A375 (cell line): ENCODE data around the gene KLRC3. TPM values are rescaled to one million over a fixed set of nuclear protein-coding genes. Genes with fewer than 3 reads are reported as not detected.

Source experiments
- total RNA-seq: library from RNA; depleted of rRNA; stranded (reverse); fragments of >200 nt; shearing (Covaris generic); gene quantifications from 2 replicates; pipeline ENCODE4 v1.2.3, GENCODE V29; 2014; rRNA removed

KLRC3 gene
- total RNA-seq = 0.60 TPM in 1 of 2 replicates, not detected in the other

DNA sequence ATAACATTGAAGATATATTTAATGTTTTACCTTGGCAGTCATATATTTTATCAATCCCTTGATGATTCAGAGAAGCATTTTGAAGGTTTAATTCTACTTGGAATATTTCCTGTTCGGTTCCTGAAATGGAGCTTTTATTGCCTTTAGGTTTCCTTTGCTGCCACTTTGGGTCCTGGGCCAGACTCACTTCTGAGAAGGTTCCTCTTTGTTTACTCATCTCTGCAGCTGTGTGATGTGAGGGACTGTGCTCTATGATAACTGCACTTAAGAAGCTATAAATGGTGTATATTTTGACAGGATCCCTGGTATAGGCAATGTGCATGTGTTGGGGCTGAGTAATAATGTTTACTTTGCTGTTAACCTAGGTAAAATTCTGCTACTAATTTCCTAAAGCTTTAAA, at the start of gene KLRC3:
TSS of gene KLRC3 (minus strand) at position 262 of the 400 bp plus-strand sequence. CDS start at position 217, 45 bp downstream.

DNA sequence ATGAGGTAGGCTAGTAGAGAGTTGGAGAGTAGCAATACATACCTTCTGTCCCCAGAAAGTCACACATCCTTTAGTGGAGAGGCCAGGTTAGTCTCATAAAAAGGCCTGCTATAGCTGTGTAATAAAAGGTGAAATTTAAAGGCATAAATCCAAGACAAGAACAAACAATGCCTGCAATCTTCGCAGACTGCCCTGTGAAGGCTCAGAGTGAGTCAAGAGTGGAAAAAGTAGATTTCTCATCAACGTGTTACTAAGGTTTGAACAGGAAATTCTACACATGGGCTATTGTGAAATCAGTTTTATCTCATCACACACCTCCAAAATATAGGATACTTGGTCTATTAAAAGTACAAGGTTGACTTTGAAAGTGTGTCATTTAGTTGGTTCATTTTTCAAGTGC, 32.8 kb upstream of the KLRC3 start, which contains the start of gene KLRC1:
TSS of gene KLRC1 (minus strand) at position 222 of the 400 bp plus-strand sequence. CDS start 2,221 bp downstream, outside the sequence.

DNA sequence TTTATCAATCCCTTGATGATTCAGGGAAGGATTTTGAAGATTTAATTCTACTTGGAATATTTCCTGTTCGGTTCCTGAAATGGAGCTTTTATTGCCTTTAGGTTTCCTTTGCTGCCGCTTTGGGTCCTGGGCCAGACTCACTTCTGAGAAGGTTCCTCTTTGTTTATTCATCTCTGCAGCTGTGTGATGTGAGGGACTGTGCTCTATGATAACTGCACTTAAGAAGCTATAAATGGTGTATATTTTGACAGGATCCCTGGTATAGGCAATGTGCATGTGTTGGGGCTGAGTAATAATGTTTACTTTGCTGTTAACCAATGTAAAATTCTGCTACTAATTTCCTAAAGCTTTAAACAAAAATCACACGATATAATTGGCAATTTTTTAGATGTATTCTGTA, 15.4 kb upstream of the KLRC3 start, which contains the start of gene KLRC2:
TSS of gene KLRC2 (minus strand) at position 195 of the 400 bp plus-strand sequence. CDS start at position 171, 24 bp downstream.

DNA sequence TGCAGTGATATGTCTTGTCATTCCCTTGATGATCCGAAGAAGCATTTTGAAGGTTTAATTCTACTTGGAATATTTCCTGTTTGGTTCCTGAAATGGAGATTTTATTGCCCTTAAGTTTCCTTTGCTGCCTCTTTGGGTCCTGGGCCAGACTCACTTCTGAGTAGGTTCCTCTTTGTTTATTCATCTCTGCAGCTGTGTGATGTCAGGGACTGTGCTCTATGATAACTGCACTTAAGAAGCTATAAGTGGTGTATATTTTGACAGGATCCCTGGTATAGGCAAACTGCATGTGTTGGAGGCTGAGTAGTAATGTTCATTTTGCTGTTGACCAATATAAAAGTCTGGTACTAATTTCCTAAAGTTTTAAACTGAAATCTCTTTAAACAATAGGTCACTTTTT, 11.0 kb downstream of the KLRC3 start, which contains the start of gene KLRC4:
TSS of gene KLRC4 (minus strand) at position 366 of the 400 bp plus-strand sequence. CDS start at position 184, 182 bp downstream.

DNA sequence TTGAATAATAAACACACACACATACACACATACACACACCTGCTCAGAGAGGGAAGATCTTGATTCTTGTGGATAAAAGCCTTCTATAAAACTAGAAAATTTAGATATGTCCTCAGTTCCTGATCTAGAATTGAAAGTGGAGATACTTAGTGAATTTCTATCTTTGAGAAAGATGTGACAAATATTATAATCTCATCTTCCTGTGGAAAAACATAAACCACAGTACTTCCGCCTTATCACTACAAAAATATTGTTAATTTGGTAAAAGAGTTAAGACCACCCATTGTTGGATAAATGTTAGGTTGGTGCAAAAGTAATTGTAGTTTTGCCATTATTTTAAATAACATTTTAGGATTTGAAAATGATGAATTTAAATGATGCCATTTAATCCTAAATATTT, 30.5 kb downstream of the KLRC3 start, which contains the start of gene KLRK1:
TSS of gene KLRK1 (minus strand) at position 138 of the 400 bp plus-strand sequence. CDS start 1,231 bp downstream, outside the sequence.

Other genes with a start within 250 kb of the KLRC3 start
- not detected in 2 replicates for gene OLR1, start 248.5 kb downstream of the KLRC3 start, total RNA-seq
- 0.04 and 0.08 TPM in 2 replicates for gene TMEM52B, start 241.6 kb downstream of the KLRC3 start, total RNA-seq
- gene GABARAPL1, start 207.7 kb downstream of the KLRC3 start, total RNA-seq = 22.8 and 32.0 TPM in 2 replicates
- not detected in 2 replicates for gene KLRD1, start 112.7 kb downstream of the KLRC3 start, total RNA-seq
- gene KLRK1, start 30.6 kb downstream of the KLRC3 start, total RNA-seq = 0.21 and 0.98 TPM in 2 replicates
- not detected in 2 replicates for gene KLRC4, start 10.8 kb downstream of the KLRC3 start, total RNA-seq
- 1.3 TPM in 1 of 2 replicates, not detected in the other for gene KLRC2, start 15.4 kb upstream of the KLRC3 start, total RNA-seq
- not detected in 2 replicates for gene KLRC1, start 32.8 kb upstream of the KLRC3 start, total RNA-seq
- 0.57 and 2.8 TPM in 2 replicates for gene EIF2S3B, start 85.3 kb upstream of the KLRC3 start, total RNA-seq
- gene MAGOHB, start 193.0 kb upstream of the KLRC3 start, total RNA-seq = 81.4 and 111 TPM in 2 replicates